ENCODE data around the gene WSB1. TPM values are rescaled to one million over a fixed set of nuclear protein-coding genes. Genes with fewer than 3 reads are reported as not detected.

WSB1 gene
- total and polyA plus RNA-seq, 2 of the 8 experiments (the other 6 are each of a cell fraction or from before 2014, with no cell fraction given) = 113 to 140 TPM

GRCh38 chr17:27290916-27291598 lies 2.9 kb upstream of the WSB1 start:
- no peak for FAIRE-seq
- 79% methylated on average over 3 of the region's 3 CpGs; no CpG with 5 or more reads in 1 of the 2 experiments for WGBS, 2 experiments (ENCODE audit: extremely low coverage in 1 of 2, insufficient coverage in 1 of 2, insufficient read length in 1 of 2, insufficient replicate concordance in 2 of 2, low coverage in 1 of 2, low lambda C conversion rate in 2 of 2, missing lambda C conversion rate in 1 of 2)

More at GRCh38 chr17:27290916-27291598, 2.9 kb upstream of the WSB1 start:
- Histone ChIP-seq H3K23me2 (ENCODE audit: low read depth, low read length) (no peaks in the 10 kb centered on the region; the same call in 1 of the 2 replicates), H2BK12ac (ENCODE audit: low read depth, low read length) (no peak overlapping the region), H2AFZ (ENCODE audit: low read length) (no peak overlapping the region), H3K4ac (replicated peaks; ENCODE audit: insufficient read length, low read depth, low read length) (no peak overlapping the region), H2BK5ac (ENCODE audit: low read depth, low read length) (no peak overlapping the region), H3K4me2 (ENCODE audit: insufficient read depth in 1 of 2, low read depth in 2 of 2, low read length in 2 of 2) (no peak overlapping the region), H2AK5ac (ENCODE audit: low read depth, low read length) (no peak overlapping the region), H3K23ac (ENCODE audit: insufficient read length) (no peak overlapping the region), H3K9me3 (ENCODE audit: insufficient read depth in 2 of 2, low read depth in 1 of 2, low read length in 1 of 2) (no peaks in the 10 kb centered on the region), H4K91ac (replicated peaks; ENCODE audit: insufficient read length, low read length) (no peak overlapping the region), H3K9ac (replicated peaks in 1 of 4; ENCODE audit: extremely low read depth in 1 of 4, low read depth in 3 of 4, low read length in 3 of 4) (no peak overlapping the region), H2BK120ac (replicated peaks; ENCODE audit: low read depth, low read length) (no peak overlapping the region), H4K8ac (ENCODE audit: extremely low read depth, insufficient read depth, low read length) (no peak overlapping the region), H2BK20ac (ENCODE audit: low read length) (no peak overlapping the region), H3K27me3 (replicated peaks in 1 of 4; ENCODE audit: control insufficient read depth in 3 of 4, extremely low read depth in 1 of 4, insufficient read depth in 3 of 4, low read length in 3 of 4) (no peaks in the 10 kb centered on the region), H3K79me2 (ENCODE audit: control insufficient read depth in 1 of 2, insufficient read depth in 2 of 2, low read length in 2 of 2) (peaks cover 0 to 19% of the 10 kb centered on the region in 2 experiments; a peak in 3 of 4 replicates), H4K20me1 (replicated peaks in 1 of 2; ENCODE audit: control insufficient read depth in 1 of 2, insufficient read depth in 2 of 2, low read length in 2 of 2) (peaks cover 0 to 2% of the 10 kb centered on the region in 2 experiments), H3K56ac (replicated peaks; ENCODE audit: insufficient read length, low read depth, low read length) (no peak overlapping the region), H4K5ac (ENCODE audit: insufficient read length, low read depth, low read length) (no peak overlapping the region), H2BK15ac (ENCODE audit: low read length) (no peak overlapping the region), H3K36me3 (ENCODE audit: control insufficient read depth in 2 of 4, insufficient read depth in 4 of 4, low read length in 3 of 4) (no peaks in the 10 kb centered on the region), H3K14ac (ENCODE audit: insufficient read length) (no peak overlapping the region), H3K18ac (ENCODE audit: extremely low read depth, low read length) (no peak overlapping the region), H3K79me1 (ENCODE audit: low read depth, low read length) (no peaks in the 10 kb centered on the region), H3K4me3 (ENCODE audit: extremely low read depth in 1 of 4, insufficient read depth in 2 of 4, low read depth in 3 of 4, low read length in 4 of 4) (no peak overlapping the region), H3K27ac (ENCODE audit: low read depth, low read length) (no peak overlapping the region), H3K4me1 (replicated peaks in 1 of 4; ENCODE audit: control insufficient read depth in 3 of 4, insufficient read depth in 4 of 4, low read length in 3 of 4) (peaks cover 0 to 6% (median 4%) of the 10 kb centered on the region in 4 experiments; a peak in 5 of 7 replicates)
- TF ChIP-seq GTF2F1 (IDR thresholded peaks at IDR 0.05; ENCODE audit: borderline replicate concordance, low read depth, low read length) (no peak), ATF2 (IDR thresholded peaks at IDR 0.05; ENCODE audit: low read length) (no peak), SP1 (IDR thresholded peaks at IDR 0.05; ENCODE audit: low read depth, low read length) (no peak), POU5F1 (IDR thresholded peaks at IDR 0.05; ENCODE audit: low read depth, low read length) (no peak), SP4 (IDR thresholded peaks at IDR 0.05; ENCODE audit: low read length) (no peak), NANOG (IDR thresholded peaks at IDR 0.05; ENCODE audit: insufficient read depth, low read depth, low read length, poor library complexity, severe bottlenecking) (no peak)
- ChIA-PET CTCF (ENCODE audit: partially characterized antibody) (interaction anchor here (1.1 to 1.7 kb wide), 2 partner anchors 31 to 53 kb away, joined by 4 read pairs; no protein-coding TSS in a partner anchor), POLR2A (ENCODE audit: partially characterized antibody) (interaction anchor here (5.1 to 5.6 kb wide), 2 partner anchors 10 to 55 kb away, joined by 46 to 63 read pairs; no protein-coding TSS in a partner anchor)
- no peak for DNase-seq (ENCODE audit: low read depth in 1 of 2, low spot score in 2 of 2)

Data from H1 (cell line).